Gastrocnemius medialis (tissue), 4 donors: ENCODE results near the gene CLDN25. TPM values are rescaled to one million over a fixed set of nuclear protein-coding genes. Genes with fewer than 3 reads are reported as not detected.

Experiments
- ATAC-seq, 2 donors: fragments of 150-250 bp; one replicate each; pipeline ENCODE4 v1.9.1; 2016
- DNase-seq, 2 donors: peaks; one replicate each; pipeline ENCODE4 v3.0.0-alpha.2; 2019
- H3K27ac ChIP-seq, 4 donors: fragments of 200-600 bp; sonication (generic); 1 replicate in 1 of 4; 2 replicates in 3 of 4; pipeline ENCODE4 v1.5.1; 2016 to 2018; ENCODE audit warnings: mild to moderate bottlenecking in 2 of 4, moderate library complexity in 1 of 4
- H3K27me3 ChIP-seq, 3 donors: fragments of 200-600 bp; sonication (generic) in 2 of 3; 1 replicate in 1 of 3; 2 replicates in 2 of 3; pipeline versions ENCODE4 v1.5.1 to v1.6.0; 2016 to 2019; ENCODE audit warnings: mild to moderate bottlenecking in 1 of 3, moderate library complexity in 1 of 3
- H3K36me3 ChIP-seq, 2 donors: fragments of 200-600 bp; sonication (generic) in 1 of 2; one replicate each; pipeline ENCODE4 v1.5.1; 2017 to 2018
- H3K4me1 ChIP-seq, 2 donors: fragments of 200-600 bp; sonication (generic) in 1 of 2; one replicate each; pipeline ENCODE4 v1.5.1; 2016 to 2017; ENCODE audit warnings: mild to moderate bottlenecking in 2 of 2
- H3K4me3 ChIP-seq, 4 donors: fragments of 200-600 bp; sonication (generic) in 3 of 4; 1 replicate in 1 of 4; 2 replicates in 3 of 4; pipeline ENCODE4 v1.5.1; 2016 to 2019; ENCODE audit warnings: mild to moderate bottlenecking in 2 of 4
- H3K9me3 ChIP-seq, 3 donors: fragments of 200-600 bp; sonication (generic) in 2 of 3; 1 replicate in 1 of 3; 2 replicates in 2 of 3; pipeline ENCODE4 v1.5.1; 2016 to 2019
- CTCF ChIP-seq, 5 experiments: fragments of 450-650 bp in 3 of 5; fragments of 200-600 bp in 2 of 5; sonication (generic) in 2 of 5; IDR thresholded peaks in 4 of 5; conservative IDR thresholded peaks in 1 of 5; 1 replicate in 4 of 5; 2 replicates in 1 of 5; pipeline ENCODE4 v1.5.1; 2016 to 2019; ENCODE audit warnings: antibody characterized with exemption in 5 of 5, mild to moderate bottlenecking in 3 of 5, moderate library complexity in 3 of 5
- POLR2A ChIP-seq, 2 donors: fragments of 450-650 bp; IDR thresholded peaks; one replicate each; pipeline ENCODE4 v1.6.1; 2017; ENCODE audit warnings: antibody characterized with exemption in 2 of 2, mild to moderate bottlenecking in 2 of 2, moderate library complexity in 2 of 2
- in situ Hi-C, 4 donors: fragments of 200-750 bp; cut with MboI; loops; one replicate each; pipeline versions ENCODE4 v1.15.0 to v1.8.0; 2017; ENCODE audit warnings: low sequenced_read_pairs in 4 of 4
- intact Hi-C: fragments of 100-400 bp; cut with DNase I; formaldehyde crosslinking; loops from one replicate; pipeline ENCODE4 v1.15.1; 2023; ENCODE audit warnings: low total_unique reads
- total RNA-seq, 4 donors: library from RNA; depleted of rRNA; stranded (reverse); fragments of >200 nt; gene quantifications; one replicate each; pipeline versions ENCODE4 v1.1.0 to v1.2.3, GENCODE V29; 2016

Gene CLDN25
- total RNA-seq, 4 donors from 2014 or later: not detected

- ATAC-seq (no peak), DNase-seq (no peak)
- intact Hi-C loops: no loop called here
- in situ Hi-C loops: no loop called here
- Histone ChIP-seq H3K36me3 (peaks cover 0 to 87% of the 10 kb centered on the region in 2 donors), H3K27me3 (no peaks in the 10 kb centered on the region), H3K27ac (no peak overlapping the region), H3K9me3 (no peaks in the 10 kb centered on the region), H3K4me1 (no peaks in the 10 kb centered on the region), H3K4me3 (no peak overlapping the region)
- TF ChIP-seq POLR2A (IDR thresholded peaks at IDR 0.05) (no peak), CTCF (IDR thresholded peaks at IDR 0.05 in 4 of 5, conservative IDR thresholded peaks at IDR 0.05 in 1 of 5) (no peak)
These were observed 37.6 kb downstream of the CLDN25 start for GRCh38 chr11:113817162-113817561.

GRCh38 chr11:113817626-113818025, 38.0 kb downstream of the CLDN25 start:
- DNase-seq: no peak
- H3K27ac ChIP-seq: no peak overlapping the region
- H3K27me3 ChIP-seq: no peaks in the 10 kb centered on the region
- H3K4me3 ChIP-seq: no peak overlapping the region
- H3K4me1 ChIP-seq: no peaks in the 10 kb centered on the region
- in situ Hi-C loops: no loop called here
- no peaks in the 10 kb centered on the region for H3K9me3 ChIP-seq
- H3K36me3 ChIP-seq: peaks cover 0 to 87% of the 10 kb centered on the region in 2 donors
- no peak for TF ChIP-seq CTCF (IDR thresholded peaks at IDR 0.05 in 4 of 5, conservative IDR thresholded peaks at IDR 0.05 in 1 of 5)
- TF ChIP-seq POLR2A (IDR thresholded peaks at IDR 0.05): no peak
- no peak for ATAC-seq
- intact Hi-C loops: no loop called here

- in situ Hi-C loops (no loop called here), intact Hi-C loops (no loop called here)
- Histone ChIP-seq H3K4me3 (no peak overlapping the region), H3K36me3 (peaks cover 0 to 87% of the 10 kb centered on the region in 2 donors), H3K27ac (no peak overlapping the region), H3K27me3 (no peaks in the 10 kb centered on the region), H3K4me1 (no peaks in the 10 kb centered on the region), H3K9me3 (no peaks in the 10 kb centered on the region)
- ATAC-seq (no peak), DNase-seq (no peak)
- TF ChIP-seq CTCF (IDR thresholded peaks at IDR 0.05 in 4 of 5, conservative IDR thresholded peaks at IDR 0.05 in 1 of 5) (no peak), POLR2A (IDR thresholded peaks at IDR 0.05) (no peak)
These were observed 38.8 kb downstream of the CLDN25 start for GRCh38 chr11:113818426-113818825.

- no peaks in the 10 kb centered on the region for H3K9me3 ChIP-seq
- no peak for TF ChIP-seq CTCF (IDR thresholded peaks at IDR 0.05 in 4 of 5, conservative IDR thresholded peaks at IDR 0.05 in 1 of 5)
- no peak for TF ChIP-seq POLR2A (IDR thresholded peaks at IDR 0.05)
- intact Hi-C loops (no loop called here), in situ Hi-C loops (no loop called here)
- peaks cover 0 to 88% of the 10 kb centered on the region in 2 donors for H3K36me3 ChIP-seq
- H3K27me3 ChIP-seq: no peaks in the 10 kb centered on the region
- ATAC-seq (no peak), DNase-seq (no peak)
- no peaks in the 10 kb centered on the region for H3K4me1 ChIP-seq
- no peak overlapping the region for H3K27ac ChIP-seq
- H3K4me3 ChIP-seq: no peak overlapping the region
These were observed 47.9 kb downstream of the CLDN25 start for GRCh38 chr11:113827477-113827876.

- no peak overlapping the region for H3K4me3 ChIP-seq
- intact Hi-C loops: no loop called here
- no peaks in the 10 kb centered on the region for H3K9me3 ChIP-seq
- ATAC-seq (no peak), DNase-seq (no peak)
- TF ChIP-seq POLR2A (IDR thresholded peaks at IDR 0.05): no peak
- no peak for TF ChIP-seq CTCF (IDR thresholded peaks at IDR 0.05 in 4 of 5, conservative IDR thresholded peaks at IDR 0.05 in 1 of 5)
- H3K4me1 ChIP-seq: no peaks in the 10 kb centered on the region
- peaks cover 0 to 87% of the 10 kb centered on the region in 2 donors for H3K36me3 ChIP-seq
- in situ Hi-C loops: no loop called here
- no peaks in the 10 kb centered on the region for H3K27me3 ChIP-seq
- no peak overlapping the region for H3K27ac ChIP-seq
These were observed 48.6 kb downstream of the CLDN25 start for GRCh38 chr11:113828191-113828590.
